Gastroesophageal sphincter (tissue), 2 donors: ENCODE results near the gene DEFB113.

Experiments used
- POLR2A ChIP-seq, 2 donors: fragments of 450-650 bp; IDR thresholded peaks; one replicate each; pipeline ENCODE4 v1.6.1; 2017; ENCODE audit warnings: antibody characterized with exemption in 2 of 2, mild to moderate bottlenecking in 2 of 2, moderate library complexity in 1 of 2
- POLR2AphosphoS5 ChIP-seq: sonication (generic); formaldehyde crosslinking; IDR thresholded peaks from one replicate; pipeline ENCODE4 v1.6.1; 2017; ENCODE audit warnings: antibody characterized with exemption

DNA sequence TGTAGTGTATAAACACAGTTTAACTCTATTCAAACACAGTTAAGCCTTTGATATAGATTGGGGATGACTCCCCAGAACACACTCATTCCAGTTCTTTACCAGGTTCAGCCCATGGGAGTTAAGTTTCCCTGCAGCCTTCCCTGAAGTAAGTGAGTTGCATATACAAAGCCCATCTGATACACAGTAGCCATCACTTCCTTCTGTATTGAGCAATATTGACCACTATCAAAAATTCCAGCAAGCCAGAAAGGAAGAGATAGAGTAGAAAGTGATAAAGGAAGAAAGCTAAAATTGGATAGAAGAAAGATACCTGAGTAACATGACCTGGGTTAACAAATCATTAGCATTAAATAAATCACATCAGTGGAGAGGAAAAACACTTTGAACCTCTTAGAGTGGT is 40.1 kb downstream of the DEFB113 start:
- no peak for TF ChIP-seq POLR2AphosphoS5
- TF ChIP-seq POLR2A (IDR thresholded peaks at IDR 0.05): no peak
